Neural cell (in vitro differentiated cells): Measurements from ENCODE around the gene GRID1. TPM values are rescaled to one million over a fixed set of nuclear protein-coding genes. Genes with fewer than 3 reads are reported as not detected.
"Not testable (repeated sequence)": the region's sequence is repeated elsewhere in the genome, so short reads cannot be mapped to it uniquely, and the experiment has no call there.

Experiments
- H2AFZ ChIP-seq: fragments of 200-600, 300-800 bp; sonication (generic), shearing (Covaris generic); 2 replicates; pipeline ENCODE4 v1.6.0; 2014; ENCODE audit warnings: low read depth, mild to moderate bottlenecking, antibody characterized with exemption, low read length, moderate library complexity
- H3F3A ChIP-seq: fragments of 200-600 bp; shearing (Covaris generic); 2 replicates; pipeline ENCODE4 v1.6.1; 2016; ENCODE audit warnings: mild to moderate bottlenecking, moderate library complexity, mixed read lengths, antibody characterized with exemption, low read length; ENCODE audit not compliant: insufficient read depth, poor library complexity, severe bottlenecking
- H3K27ac ChIP-seq: fragments of 200-600, 300-800 bp; sonication (generic), shearing (Covaris generic); 2 replicates; pipeline ENCODE4 v1.5.1; 2014; ENCODE audit warnings: mild to moderate bottlenecking, low read length, moderate library complexity
- H3K27me3 ChIP-seq: fragments of 300-800, 200-600 bp; sonication (generic), shearing (Covaris generic); 2 replicates; pipeline ENCODE4 v1.6.0; 2014; ENCODE audit warnings: mild to moderate bottlenecking, low read depth, low read length, moderate library complexity; ENCODE audit not compliant: insufficient read depth
- H3K36me3 ChIP-seq: fragments of 300-800, 200-600 bp; sonication (generic), shearing (Covaris generic); 2 replicates; pipeline ENCODE4 v1.5.1; 2014; ENCODE audit warnings: mild to moderate bottlenecking, antibody characterized with exemption, low read length, moderate library complexity; ENCODE audit not compliant: insufficient read depth
- H3K4me2 ChIP-seq: fragments of 300-800, 200-600 bp; sonication (generic), shearing (Covaris generic); 2 replicates; pipeline ENCODE4 v1.6.0; 2014; ENCODE audit warnings: mild to moderate bottlenecking, low read length
- H3K4me3 ChIP-seq: fragments of 300-800, 200-600 bp; sonication (generic), shearing (Covaris generic); 2 replicates; pipeline ENCODE4 v1.5.1; 2014; ENCODE audit warnings: mild to moderate bottlenecking, low read length, moderate library complexity
- H3K79me2 ChIP-seq: fragments of 200-600 bp; shearing (Covaris generic); replicated peaks from 2 replicates; pipeline ENCODE4 v1.6.0; 2014; ENCODE audit warnings: mild to moderate bottlenecking, low read length, moderate library complexity; ENCODE audit not compliant: insufficient read depth
- H3K9ac ChIP-seq: fragments of 300-800, 200-600 bp; sonication (generic), shearing (Covaris generic); 2 replicates; pipeline ENCODE4 v1.6.1; 2016; ENCODE audit warnings: mild to moderate bottlenecking, low read length, mixed read lengths
- H3K9me2 ChIP-seq: fragments of 200-600 bp; shearing (Covaris generic); 2 replicates; pipeline ENCODE4 v1.6.1; 2016; ENCODE audit warnings: mild to moderate bottlenecking, low read length, mixed read lengths; ENCODE audit not compliant: insufficient read depth
- H3K9me3 ChIP-seq: fragments of 200-600, 300-800 bp; sonication (generic), shearing (Covaris generic); 2 replicates; pipeline ENCODE4 v1.6.1; 2016; ENCODE audit warnings: mild to moderate bottlenecking, mixed run types, low read length, moderate library complexity, mixed read lengths
- H4K20me1 ChIP-seq: fragments of 200-600 bp; shearing (Covaris generic); 2 replicates; pipeline ENCODE4 v1.6.1; 2016; ENCODE audit warnings: mild to moderate bottlenecking, mixed run types; ENCODE audit not compliant: insufficient read depth
- EP300 ChIP-seq: fragments of 450-650 bp; conservative IDR thresholded peaks from 2 replicates; pipeline ENCODE4 v1.6.1; 2014; ENCODE audit warnings: antibody characterized with exemption, mild to moderate bottlenecking, moderate library complexity; ENCODE audit not compliant: poor library complexity, severe bottlenecking
- EZH2 ChIP-seq: fragments of 200-600, 300-800 bp; shearing (Covaris generic), sonication (generic); IDR thresholded peaks from 2 replicates; pipeline ENCODE4 v1.6.1; 2014; ENCODE audit warnings: antibody characterized with exemption, low read length, borderline replicate concordance, mild to moderate bottlenecking; ENCODE audit not compliant: insufficient read depth, poor library complexity, severe bottlenecking
- MXI1 ChIP-seq: fragments of 450-650 bp; conservative IDR thresholded peaks from 2 replicates; pipeline ENCODE4 v1.6.1; 2014; ENCODE audit warnings: antibody characterized with exemption, mild to moderate bottlenecking; ENCODE audit not compliant: poor library complexity, severe bottlenecking
- POLR2AphosphoS5 ChIP-seq: IDR thresholded peaks from 2 replicates; pipeline ENCODE4 v1.6.1; 2012
- RAD21 ChIP-seq: fragments of 450-650 bp; conservative IDR thresholded peaks from 2 replicates; pipeline ENCODE4 v1.6.1; 2014; ENCODE audit warnings: antibody characterized with exemption, mild to moderate bottlenecking, moderate library complexity
- SMC3 ChIP-seq: fragments of 450-650 bp; conservative IDR thresholded peaks from 2 replicates; pipeline ENCODE4 v1.6.1; 2014; ENCODE audit warnings: antibody characterized with exemption, mild to moderate bottlenecking, moderate library complexity; ENCODE audit not compliant: poor library complexity
- TAF1 ChIP-seq: IDR thresholded peaks from 2 replicates; pipeline ENCODE4 v1.6.1; 2012; ENCODE audit warnings: low read depth
- polyA plus RNA-seq: library from polyadenylated mRNA; depleted of rRNA; stranded (reverse); fragments of >200 nt; gene quantifications from 2 replicates; pipeline ENCODE4 v1.2.3, GENCODE V29; 2014
- TF ChIP-seq, protein P1 (sequence below): fragments of 450-650 bp; IDR thresholded peaks from 2 replicates; pipeline ENCODE4 v1.5.1; 2014; ENCODE audit warnings: antibody characterized with exemption, mild to moderate bottlenecking, moderate library complexity; ENCODE audit not compliant: poor library complexity, severe bottlenecking
- TF ChIP-seq, protein P2 (sequence below): IDR thresholded peaks from 2 replicates; pipeline ENCODE4 v1.6.1; 2012; ENCODE audit warnings: borderline replicate concordance

The GRID1 gene
- polyA plus RNA-seq, 1 donor from 2014 or later: 7.3 TPM

DNA sequence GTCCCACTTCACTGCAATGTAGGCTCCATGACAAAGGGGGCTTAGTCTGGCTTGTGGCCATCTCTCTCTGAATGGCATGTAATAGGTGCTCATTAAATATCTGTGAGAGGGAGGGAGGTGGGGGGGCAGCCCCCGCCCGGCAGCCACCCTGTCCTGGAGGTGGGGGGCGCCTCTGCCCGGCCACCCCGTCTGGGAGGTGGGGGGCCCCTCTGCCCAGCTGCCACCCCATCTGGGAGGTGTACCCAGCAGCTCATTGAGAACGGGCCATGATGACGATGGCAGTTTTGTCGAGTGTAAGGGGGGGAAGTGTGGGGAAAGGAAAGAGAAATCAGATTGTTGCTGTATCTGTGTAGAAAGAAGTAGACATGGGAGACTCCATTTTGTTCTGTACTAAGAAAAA lies 334.5 kb downstream of the GRID1 start:
- H3K36me3 ChIP-seq, H3K27ac ChIP-seq, H3K9me2 ChIP-seq, H3K4me3 ChIP-seq, H3K79me2 ChIP-seq, H3F3A ChIP-seq, H3K4me2 ChIP-seq, H3K9ac ChIP-seq, H3K27me3 ChIP-seq, H4K20me1 ChIP-seq, H3K9me3 ChIP-seq, H2AFZ ChIP-seq: not testable (repeated sequence)

DNA sequence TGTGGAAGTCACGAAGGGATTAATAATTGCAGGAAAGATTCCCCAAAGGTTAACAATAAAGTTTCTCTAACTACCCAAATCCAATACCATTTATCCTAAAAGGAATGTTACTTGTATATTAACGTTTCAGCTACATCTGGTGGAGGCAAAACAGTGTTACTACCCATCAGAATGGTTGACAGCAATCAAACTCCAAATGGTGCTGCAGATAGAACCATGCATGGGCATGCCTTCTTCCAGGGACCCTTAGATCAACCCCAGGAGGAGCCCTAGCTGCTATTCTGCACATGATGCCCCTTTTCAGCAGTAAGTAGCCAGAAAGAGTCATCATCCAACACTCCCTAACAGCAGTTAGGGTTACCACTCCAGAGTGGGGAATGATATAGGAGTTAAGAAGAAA lies 336.3 kb downstream of the GRID1 start:
- H3F3A ChIP-seq: no peaks in the 10 kb centered on the region
- no peak overlapping the region for H3K9ac ChIP-seq
- H3K36me3 ChIP-seq: no peaks in the 10 kb centered on the region
- no peaks in the 10 kb centered on the region for H3K79me2 ChIP-seq
- no peak overlapping the region for H3K27ac ChIP-seq
- H3K9me3 ChIP-seq: peaks cover 4% of the 10 kb centered on the region
- H3K27me3 ChIP-seq: no peaks in the 10 kb centered on the region
- no peak overlapping the region for H2AFZ ChIP-seq
- no peak overlapping the region for H3K4me2 ChIP-seq
- no peak overlapping the region for H3K4me3 ChIP-seq
- no peaks in the 10 kb centered on the region for H3K9me2 ChIP-seq
- no peaks in the 10 kb centered on the region for H4K20me1 ChIP-seq
- TF ChIP-seq EP300 (no peak), POLR2AphosphoS5 (no peak), TAF1 (no peak), RAD21 (no peak), SMC3 (no peak), MXI1 (no peak), EZH2 (no peak)
- TF ChIP-seq, protein P1, sequence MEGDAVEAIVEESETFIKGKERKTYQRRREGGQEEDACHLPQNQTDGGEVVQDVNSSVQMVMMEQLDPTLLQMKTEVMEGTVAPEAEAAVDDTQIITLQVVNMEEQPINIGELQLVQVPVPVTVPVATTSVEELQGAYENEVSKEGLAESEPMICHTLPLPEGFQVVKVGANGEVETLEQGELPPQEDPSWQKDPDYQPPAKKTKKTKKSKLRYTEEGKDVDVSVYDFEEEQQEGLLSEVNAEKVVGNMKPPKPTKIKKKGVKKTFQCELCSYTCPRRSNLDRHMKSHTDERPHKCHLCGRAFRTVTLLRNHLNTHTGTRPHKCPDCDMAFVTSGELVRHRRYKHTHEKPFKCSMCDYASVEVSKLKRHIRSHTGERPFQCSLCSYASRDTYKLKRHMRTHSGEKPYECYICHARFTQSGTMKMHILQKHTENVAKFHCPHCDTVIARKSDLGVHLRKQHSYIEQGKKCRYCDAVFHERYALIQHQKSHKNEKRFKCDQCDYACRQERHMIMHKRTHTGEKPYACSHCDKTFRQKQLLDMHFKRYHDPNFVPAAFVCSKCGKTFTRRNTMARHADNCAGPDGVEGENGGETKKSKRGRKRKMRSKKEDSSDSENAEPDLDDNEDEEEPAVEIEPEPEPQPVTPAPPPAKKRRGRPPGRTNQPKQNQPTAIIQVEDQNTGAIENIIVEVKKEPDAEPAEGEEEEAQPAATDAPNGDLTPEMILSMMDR: no peak
- TF ChIP-seq, protein P2, sequence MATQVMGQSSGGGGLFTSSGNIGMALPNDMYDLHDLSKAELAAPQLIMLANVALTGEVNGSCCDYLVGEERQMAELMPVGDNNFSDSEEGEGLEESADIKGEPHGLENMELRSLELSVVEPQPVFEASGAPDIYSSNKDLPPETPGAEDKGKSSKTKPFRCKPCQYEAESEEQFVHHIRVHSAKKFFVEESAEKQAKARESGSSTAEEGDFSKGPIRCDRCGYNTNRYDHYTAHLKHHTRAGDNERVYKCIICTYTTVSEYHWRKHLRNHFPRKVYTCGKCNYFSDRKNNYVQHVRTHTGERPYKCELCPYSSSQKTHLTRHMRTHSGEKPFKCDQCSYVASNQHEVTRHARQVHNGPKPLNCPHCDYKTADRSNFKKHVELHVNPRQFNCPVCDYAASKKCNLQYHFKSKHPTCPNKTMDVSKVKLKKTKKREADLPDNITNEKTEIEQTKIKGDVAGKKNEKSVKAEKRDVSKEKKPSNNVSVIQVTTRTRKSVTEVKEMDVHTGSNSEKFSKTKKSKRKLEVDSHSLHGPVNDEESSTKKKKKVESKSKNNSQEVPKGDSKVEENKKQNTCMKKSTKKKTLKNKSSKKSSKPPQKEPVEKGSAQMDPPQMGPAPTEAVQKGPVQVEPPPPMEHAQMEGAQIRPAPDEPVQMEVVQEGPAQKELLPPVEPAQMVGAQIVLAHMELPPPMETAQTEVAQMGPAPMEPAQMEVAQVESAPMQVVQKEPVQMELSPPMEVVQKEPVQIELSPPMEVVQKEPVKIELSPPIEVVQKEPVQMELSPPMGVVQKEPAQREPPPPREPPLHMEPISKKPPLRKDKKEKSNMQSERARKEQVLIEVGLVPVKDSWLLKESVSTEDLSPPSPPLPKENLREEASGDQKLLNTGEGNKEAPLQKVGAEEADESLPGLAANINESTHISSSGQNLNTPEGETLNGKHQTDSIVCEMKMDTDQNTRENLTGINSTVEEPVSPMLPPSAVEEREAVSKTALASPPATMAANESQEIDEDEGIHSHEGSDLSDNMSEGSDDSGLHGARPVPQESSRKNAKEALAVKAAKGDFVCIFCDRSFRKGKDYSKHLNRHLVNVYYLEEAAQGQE: no peak

DNA sequence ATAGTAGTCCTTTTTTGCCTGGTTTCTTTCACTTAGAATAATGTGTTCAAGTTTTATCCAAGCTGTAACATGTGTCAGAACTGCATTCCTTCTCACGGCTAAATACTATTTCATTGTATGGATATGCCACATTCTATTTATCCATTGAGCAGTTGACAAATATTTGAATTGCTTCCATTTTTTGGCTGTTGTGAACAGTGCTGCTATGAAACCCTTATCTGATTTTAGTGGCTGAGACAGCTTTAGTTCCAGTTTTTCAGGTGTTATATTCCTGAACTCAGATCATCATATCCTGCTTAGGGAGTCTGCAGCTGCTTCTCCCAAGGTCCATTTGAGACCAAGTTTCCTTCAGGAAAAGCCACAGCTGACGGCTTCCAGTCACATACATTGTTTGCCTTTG lies 339.2 kb downstream of the GRID1 start:
- no peak for TF ChIP-seq MXI1
- Histone ChIP-seq H3K27me3 (no peaks in the 10 kb centered on the region), H3K4me3 (no peak overlapping the region)

More for the DNA sequence above, 339.2 kb downstream of the GRID1 start:
- Histone ChIP-seq H3K9me2 (no peaks in the 10 kb centered on the region), H3K9me3 (peaks cover 4% of the 10 kb centered on the region), H3K9ac (no peak overlapping the region), H3K27ac (no peak overlapping the region), H2AFZ (no peak overlapping the region), H3F3A (no peaks in the 10 kb centered on the region), H3K4me2 (no peak overlapping the region), H4K20me1 (no peaks in the 10 kb centered on the region), H3K79me2 (no peaks in the 10 kb centered on the region), H3K36me3 (no peaks in the 10 kb centered on the region)
